ENCODE results near the gene OR8A1. TPM values are rescaled to one million over a fixed set of nuclear protein-coding genes. Genes with fewer than 3 reads are reported as not detected.

The OR8A1 gene
- total RNA-seq, 2 donors from 2014 or later: not detected

- H3K36me3 ChIP-seq (replicated peaks in 1 of 2; ENCODE audit: insufficient read depth in 1 of 2, low read depth in 2 of 2): no peaks in the 10 kb centered on the region
- no peaks in the 10 kb centered on the region for H3K9me3 ChIP-seq
- 65 to 82% methylated on average over 6 of the region's 6 CpGs for WGBS, 2 donors
- no peak overlapping the region for H3K4me3 ChIP-seq
- ATAC-seq (no peak), DNase-seq (no peak)
- H3K4me1 ChIP-seq: no peaks in the 10 kb centered on the region
- H3K27me3 ChIP-seq: no peaks in the 10 kb centered on the region
- intact Hi-C loops (cut with DNase I): no loop called here
- no peak for TF ChIP-seq CTCF (IDR thresholded peaks at IDR 0.05)
- no peak for TF ChIP-seq POLR2A (IDR thresholded peaks at IDR 0.05)
- H3K27ac ChIP-seq: no peak overlapping the region
Observed at GRCh38 chr11:124551189-124551588, 18.6 kb upstream of the OR8A1 start.

GRCh38 chr11:124551987-124552386 is 17.8 kb upstream of the OR8A1 start:
- WGBS, 2 donors: 67 to 71% methylated on average over 4 of the region's 4 CpGs
- DNase-seq (no peak), ATAC-seq (no peak)
- no peak overlapping the region for H3K27ac ChIP-seq
- no peak overlapping the region for H3K4me3 ChIP-seq
- no peaks in the 10 kb centered on the region for H3K36me3 ChIP-seq (replicated peaks in 1 of 2; ENCODE audit: insufficient read depth in 1 of 2, low read depth in 2 of 2)
- no peaks in the 10 kb centered on the region for H3K27me3 ChIP-seq
- no peaks in the 10 kb centered on the region for H3K9me3 ChIP-seq
- TF ChIP-seq CTCF (IDR thresholded peaks at IDR 0.05) (no peak), POLR2A (IDR thresholded peaks at IDR 0.05) (no peak)
- intact Hi-C loops (cut with DNase I): no loop called here
- H3K4me1 ChIP-seq: no peaks in the 10 kb centered on the region

DNA sequence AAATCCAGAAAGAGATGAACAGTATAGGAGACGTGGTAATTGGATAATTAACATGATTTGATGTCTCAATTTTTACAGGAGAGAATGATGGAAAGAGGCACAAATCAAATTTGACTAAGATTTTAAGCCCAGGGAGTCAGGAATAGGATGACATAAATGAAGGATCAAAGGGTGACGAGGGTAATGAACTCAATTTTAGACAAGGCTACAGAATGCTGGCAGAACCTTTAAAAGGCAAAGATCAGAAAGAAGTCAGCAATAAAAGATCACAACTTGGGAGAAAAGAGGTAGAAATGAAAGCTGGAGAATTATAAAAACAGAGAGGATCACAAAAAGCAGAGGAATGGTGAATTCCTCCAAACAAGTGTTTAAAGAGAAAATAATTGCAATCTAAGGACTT is 13.0 kb upstream of the OR8A1 start:
- no peak overlapping the region for H3K4me3 ChIP-seq
- no peaks in the 10 kb centered on the region for H3K36me3 ChIP-seq (replicated peaks in 1 of 2; ENCODE audit: insufficient read depth in 1 of 2, low read depth in 2 of 2)
- 28 to 29% methylated on average over 2 of the region's 2 CpGs for WGBS, 2 donors
- H3K9me3 ChIP-seq: no peaks in the 10 kb centered on the region
- no peak overlapping the region for H3K27ac ChIP-seq
- no peaks in the 10 kb centered on the region for H3K27me3 ChIP-seq
- TF ChIP-seq POLR2A (IDR thresholded peaks at IDR 0.05): no peak
- intact Hi-C loops (cut with DNase I): no loop called here
- no peak for ATAC-seq
- no peak for DNase-seq
- H3K4me1 ChIP-seq: no peaks in the 10 kb centered on the region

- no peak overlapping the region for H3K4me3 ChIP-seq
- H3K9me3 ChIP-seq: no peaks in the 10 kb centered on the region
- no peak for TF ChIP-seq POLR2A (IDR thresholded peaks at IDR 0.05)
- TF ChIP-seq CTCF (IDR thresholded peaks at IDR 0.05): no peak
- DNase-seq (no peak), ATAC-seq (no peak)
- H3K27ac ChIP-seq: no peak overlapping the region
- intact Hi-C loops (cut with DNase I): no loop called here
- no peaks in the 10 kb centered on the region for H3K36me3 ChIP-seq (replicated peaks in 1 of 2; ENCODE audit: insufficient read depth in 1 of 2, low read depth in 2 of 2)
- 62 to 65% methylated on average over 7 of the region's 7 CpGs for WGBS, 2 donors
- H3K27me3 ChIP-seq: no peaks in the 10 kb centered on the region
- H3K4me1 ChIP-seq: no peaks in the 10 kb centered on the region
Observed at GRCh38 chr11:124570160-124570559, 363 bp downstream of the OR8A1 start.

GRCh38 chr11:124577716-124578427 is 8.1 kb downstream of the OR8A1 start:
- Histone ChIP-seq H3K4me1 (no peaks in the 10 kb centered on the region), H3K4me3 (no peak overlapping the region), H3K36me3 (replicated peaks in 1 of 2; ENCODE audit: insufficient read depth in 1 of 2, low read depth in 2 of 2) (no peaks in the 10 kb centered on the region), H3K27ac (no peak overlapping the region), H3K9me3 (no peaks in the 10 kb centered on the region), H3K27me3 (no peaks in the 10 kb centered on the region)
- TF ChIP-seq CTCF (IDR thresholded peaks at IDR 0.05) (no peak), POLR2A (IDR thresholded peaks at IDR 0.05) (no peak)
- intact Hi-C loops (cut with DNase I): no loop called here
- ATAC-seq: no peak
- 69 to 76% methylated on average over 6 of the region's 6 CpGs for WGBS, 2 donors
- no peak for DNase-seq

Data from body of pancreas (tissue), 4 donors.